Left hindlimb (tissue), 1 donor: ENCODE data around the gene RET.

Experiments used
- DNase-seq: peaks from one replicate; pipeline ENCODE4 v3.0.0-alpha.2; 2018

RET gene

GRCh38 chr10:43174969-43175368, 98.1 kb downstream of the RET start:
- DNase-seq = no peak

GRCh38 chr10:43176271-43176670, 99.4 kb downstream of the RET start:
- DNase-seq = no peak

GRCh38 chr10:43177595-43177994, 100.7 kb downstream of the RET start:
- DNase-seq = no peak
